Adrenal gland (tissue), 12 donors: ENCODE measurements around the gene CHIC2. TPM values are rescaled to one million over a fixed set of nuclear protein-coding genes. Genes with fewer than 3 reads are reported as not detected.
A peak's percentile ranks its signal among the peaks of the same experiment; 100 is the strongest.

Experiments
- DNase-seq, 7 donors: peaks; one replicate each; pipeline ENCODE4 v3.0.0-alpha.2; 2019 to 2020
- H3K27ac ChIP-seq, 5 donors: fragments of 200-600 bp; sonication (generic) in 4 of 5; 1 replicate in 3 of 5; 2 replicates in 2 of 5; pipeline versions ENCODE4 v1.5.1 to v1.8.0; 2016 to 2020; ENCODE audit warnings: mild to moderate bottlenecking in 1 of 5
- H3K27me3 ChIP-seq: fragments of 200-600 bp; 2 replicates; pipeline ENCODE4 v1.8.0; 2021
- H3K36me3 ChIP-seq, 2 donors: fragments of 200-600 bp; replicated peaks in 1 of 2; 1 replicate in 1 of 2; 2 replicates in 1 of 2; pipeline versions ENCODE4 v1.5.1 to v1.8.0; 2018 to 2022
- H3K4me1 ChIP-seq, 2 donors: fragments of 200-600 bp; replicated peaks in 1 of 2; 1 replicate in 1 of 2; 2 replicates in 1 of 2; pipeline versions ENCODE4 v1.5.1 to v1.8.0; 2018 to 2021
- H3K4me3 ChIP-seq, 4 donors: fragments of 200-600 bp; sonication (generic) in 3 of 4; one replicate each; pipeline ENCODE4 v1.5.1; 2016 to 2018
- H3K9me3 ChIP-seq, 3 donors: fragments of 200-600 bp; sonication (generic) in 1 of 3; replicated peaks in 1 of 3; 1 replicate in 2 of 3; 2 replicates in 1 of 3; pipeline versions ENCODE4 v1.5.1 to v1.8.0; 2016 to 2021
- CTCF ChIP-seq, 6 experiments: fragments of 450-650 bp in 4 of 6; fragments of 200-600 bp in 2 of 6; sonication (generic) in 1 of 6; IDR thresholded peaks; 1 replicate in 5 of 6; 2 replicates in 1 of 6; pipeline versions ENCODE4 v1.5.1 to v1.8.0; 2016 to 2021; ENCODE audit warnings: antibody characterized with exemption in 6 of 6, mild to moderate bottlenecking in 2 of 6, moderate library complexity in 1 of 6
- POLR2A ChIP-seq, 2 donors: fragments of 450-650 bp; IDR thresholded peaks; one replicate each; pipeline ENCODE4 v1.6.1; 2017; ENCODE audit warnings: antibody characterized with exemption in 2 of 2, mild to moderate bottlenecking in 2 of 2, moderate library complexity in 1 of 2
- WGBS, 4 donors: extraction: QIAGEN DNeasy Blood & Tissue Kit in 2 of 4; methylation state at CpG; one replicate each; pipeline versions ENCODE4 v1.1.5 to v1.1.7; 2013 to 2017; 5-methylcytosine and 5-hydroxymethylcytosine counted together
- intact Hi-C, 2 donors: fragments of 100-400 bp; cut with DNase I; formaldehyde crosslinking; loops; one replicate each; pipeline versions ENCODE4 v1.14.1 to v1.15.0; 2022 to 2023
- polyA plus RNA-seq, 3 donors: library from polyadenylated mRNA; stranded (reverse); fragments of 200-250 nt in 2 of 3; fragments of 350-450 nt in 1 of 3; fragmentation: Illumina TruSeq in 1 of 3; extraction: RNeasy Lipid Tissue Mini Kit (QIAGEN cat#74804) in 1 of 3; gene quantifications; one replicate each; pipeline ENCODE4 v1.2.3, GENCODE V29; 2013 to 2014
- total RNA-seq, 9 donors: library from RNA; depleted of rRNA in 4 of 9; stranded (reverse); fragments of >200 nt in 4 of 9; fragments of 120-200 nt in 1 of 9; fragmentation: NEBNext Ultra II Directional in 1 of 9; extraction: Animal tissue kit (Norgen Biotek cat#: 25700) in 1 of 9; gene quantifications; one replicate each; pipeline versions ENCODE4 v1.1.0 to v1.2.4, GENCODE V29; 2013 to 2023
- donor health status: healthy with polysubstance abuse.
- donor health status: Bipolar disorder and iron deficiency.
- donor health status: DM: yes; HTN: yes; CAD: no.
- donor health status: DM: no; HTN: no; CAD: no.
- donor health status: DM: no; HTN: no; CAD: no.
- donor health status: DM: yes; HTN: yes; CAD: no.

The CHIC2 gene
- total and polyA plus RNA-seq, 12 donors: 9.7 to 68.0 (median 24.1) TPM

- Histone ChIP-seq H3K9me3 (no peaks in the 10 kb centered on the region), H3K4me1 (peaks cover 10 to 13% of the 10 kb centered on the region in 2 donors), H3K27ac (no peak overlapping the region), H3K36me3 (no peaks in the 10 kb centered on the region), H3K4me3 (no peak overlapping the region), H3K27me3 (no peaks in the 10 kb centered on the region)
- TF ChIP-seq POLR2A (IDR thresholded peaks at IDR 0.05): no peak
- no peak for TF ChIP-seq CTCF (IDR thresholded peaks at IDR 0.05)
- DNase-seq: no peak
- WGBS, 4 donors: 69 to 75% (median 73%) methylated on average over 4 of the region's 4 CpGs
- intact Hi-C loops: no loop called here
These were observed 66.5 kb downstream of the CHIC2 start for GRCh38 chr4:53997898-53998297.

- Histone ChIP-seq H3K4me3 (no peak overlapping the region), H3K27me3 (no peaks in the 10 kb centered on the region), H3K36me3 (no peaks in the 10 kb centered on the region), H3K27ac (no peak overlapping the region), H3K4me1 (peaks cover 17 to 19% of the 10 kb centered on the region in 2 donors), H3K9me3 (no peaks in the 10 kb centered on the region)
- intact Hi-C loops: no loop called here
- TF ChIP-seq CTCF (IDR thresholded peaks at IDR 0.05): no peak
- no peak for TF ChIP-seq POLR2A (IDR thresholded peaks at IDR 0.05)
- no peak for DNase-seq
- 63 to 80% (median 72%) methylated on average over 5 of the region's 5 CpGs for WGBS, 4 donors
These were observed 69.9 kb downstream of the CHIC2 start for GRCh38 chr4:53994382-53995102.

- Histone ChIP-seq H3K4me3 (no peak overlapping the region), H3K36me3 (no peaks in the 10 kb centered on the region), H3K4me1 (peaks cover 17 to 19% of the 10 kb centered on the region in 2 donors), H3K9me3 (no peaks in the 10 kb centered on the region), H3K27me3 (no peaks in the 10 kb centered on the region), H3K27ac (peak overlapping the region in 2 of 5 donors; percentile 3 to 9)
- TF ChIP-seq POLR2A (IDR thresholded peaks at IDR 0.05) (no peak), CTCF (IDR thresholded peaks at IDR 0.05) (no peak)
- 65 to 74% (median 69%) methylated on average over 3 of the region's 3 CpGs for WGBS, 4 donors
- intact Hi-C loops: no loop called here
- peak in 1 of 7 donors; percentile 18 for DNase-seq
These were observed 71.6 kb downstream of the CHIC2 start for GRCh38 chr4:53992785-53993184.

- Histone ChIP-seq H3K9me3 (no peaks in the 10 kb centered on the region), H3K27ac (no peak overlapping the region), H3K36me3 (no peaks in the 10 kb centered on the region), H3K27me3 (no peaks in the 10 kb centered on the region), H3K4me1 (peaks cover 17 to 19% of the 10 kb centered on the region in 2 donors), H3K4me3 (no peak overlapping the region)
- no peak for DNase-seq
- intact Hi-C loops: no loop called here
- WGBS, 4 donors: 96 to 98% (median 97%) methylated on average over 5 of the region's 5 CpGs
- TF ChIP-seq CTCF (IDR thresholded peaks at IDR 0.05): no peak
- no peak for TF ChIP-seq POLR2A (IDR thresholded peaks at IDR 0.05)
These were observed 72.6 kb downstream of the CHIC2 start for GRCh38 chr4:53991821-53992220.
